Stimulated activated CD8-positive, alpha-beta memory T cell treated with anti-CD3 and anti-CD28 coated beads, Interleukin-7, amount 100 ng/mL, for 4 hours (primary cell): ENCODE results near the gene DPP7.
"Not testable (repeated sequence)": the region's sequence is repeated elsewhere in the genome, so short reads cannot be mapped to it uniquely, and the experiment has no call there.

Experiments
- DNase-seq, 2 donors: peaks; one replicate each; pipeline ENCODE4 v3.0.0-alpha.2; 2020; ENCODE audit warnings: low read depth in 2 of 2

The DPP7 gene

GRCh38 chr9:137148242-137148641 is 33.7 kb upstream of the DPP7 start:
- no peak for DNase-seq

- no peak for DNase-seq
These were observed 33.2 kb upstream of the DPP7 start for GRCh38 chr9:137147793-137148160.

- DNase-seq = no peak
These were observed 32.7 kb upstream of the DPP7 start for GRCh38 chr9:137147091-137147792.

GRCh38 chr9:137146527-137146918 is 32.0 kb upstream of the DPP7 start:
- no peak for DNase-seq

- no peak for DNase-seq
These were observed 31.4 kb upstream of the DPP7 start for GRCh38 chr9:137145731-137146526.

GRCh38 chr9:137143459-137143858 is 28.9 kb upstream of the DPP7 start:
- no peak for DNase-seq

GRCh38 chr9:137141976-137142936 is 27.7 kb upstream of the DPP7 start:
- no peak for DNase-seq

GRCh38 chr9:137141050-137141810 is 26.7 kb upstream of the DPP7 start:
- DNase-seq = no peak

GRCh38 chr9:137140151-137141012 is 25.8 kb upstream of the DPP7 start:
- DNase-seq = no peak

GRCh38 chr9:137139468-137140150 is 25.1 kb upstream of the DPP7 start:
- DNase-seq = no peak

GRCh38 chr9:137138722-137139467 is 24.4 kb upstream of the DPP7 start, which contains the start of gene GRIN1:
Gene GRIN1 (plus strand): TSS chr9:137139154. CDS start chr9:137139487, 333 bp downstream.
- no peak for DNase-seq

- no peak for DNase-seq
These were observed 23.7 kb upstream of the DPP7 start for GRCh38 chr9:137138058-137138721.

- no peak for DNase-seq
These were observed 22.5 kb upstream of the DPP7 start for GRCh38 chr9:137136881-137137607.

- no peak for DNase-seq
These were observed 21.8 kb upstream of the DPP7 start for GRCh38 chr9:137136261-137136880.

- not testable (repeated sequence) for DNase-seq
These were observed 20.6 kb upstream of the DPP7 start for GRCh38 chr9:137135154-137135553.

GRCh38 chr9:137134191-137134590 is 19.7 kb upstream of the DPP7 start:
- no peak for DNase-seq

GRCh38 chr9:137130176-137130755 is 15.7 kb upstream of the DPP7 start:
- DNase-seq = no peak
